HEK293 (cell line): Measurements from ENCODE around the gene PAQR5.
A peak's percentile ranks its signal among the peaks of the same experiment; 100 is the strongest.

Experiments used
- CTCF ChIA-PET: fragments of 350-600 bp; formaldehyde crosslinking; extraction: SDS; loops from one replicate; lab custom pipeline; 2021; ENCODE audit warnings: antibody characterized with exemption; lab: Yijun Ruan, JAX
- POLR2A ChIA-PET: fragments of 300-600 bp; formaldehyde crosslinking; extraction: SDS; loops from one replicate; lab custom pipeline; 2020; ENCODE audit warnings: antibody characterized with exemption, inconsistent platforms; lab: Yijun Ruan, JAX
- H3K27ac ChIP-seq: fragments of 200-500 bp; sonication (Bioruptor generic); 2 replicates; pipeline ENCODE4 v1.5.1; 2014; ENCODE audit warnings: low read depth, low read length, control low read depth, inconsistent platforms; ENCODE audit errors: extremely low read depth
- H3K36me3 ChIP-seq, 2 experiments: fragments of 200-500 bp in 1 of 2; sonication (Bioruptor generic) in 1 of 2; 1 replicate in 1 of 2; 2 replicates in 1 of 2; pipeline ENCODE4 v1.5.1; 2014 to 2017; ENCODE audit warnings: inconsistent platforms in 2 of 2, low read length in 2 of 2; ENCODE audit not compliant: control insufficient read depth in 2 of 2, insufficient read depth in 1 of 2
- H3K4me1 ChIP-seq: fragments of 200-500 bp; sonication (Bioruptor generic); 2 replicates; pipeline ENCODE4 v1.5.1; 2014; ENCODE audit warnings: mild to moderate bottlenecking, low read length, inconsistent platforms; ENCODE audit not compliant: control insufficient read depth, insufficient read depth
- H3K4me3 ChIP-seq: 2 replicates; pipeline ENCODE4 v1.5.1; 2011; ENCODE audit warnings: low read depth, mild to moderate bottlenecking, control low read depth, low read length, moderate library complexity
- H3K9me3 ChIP-seq: fragments of 200-500 bp; sonication (Bioruptor generic); 2 replicates; pipeline ENCODE4 v1.5.1; 2014; ENCODE audit warnings: low read depth, low read length, inconsistent platforms; ENCODE audit not compliant: control insufficient read depth, insufficient read depth
- AEBP2 ChIP-seq: fragments of 450-650 bp; formaldehyde crosslinking; IDR thresholded peaks from 2 replicates; pipeline ENCODE4 v1.5.1; 2016; ENCODE audit warnings: missing biosample characterization, missing genetic modification characterization, borderline replicate concordance
- KLF16 ChIP-seq: fragments of 450-650 bp; formaldehyde crosslinking; IDR thresholded peaks from 2 replicates; pipeline ENCODE4 v1.5.1; 2017; ENCODE audit warnings: missing biosample characterization, missing genetic modification characterization
- MZF1 ChIP-seq: fragments of 450-650 bp; formaldehyde crosslinking; IDR thresholded peaks from 2 replicates; pipeline ENCODE4 v1.5.1; 2017; ENCODE audit warnings: missing biosample characterization, missing genetic modification characterization, borderline replicate concordance
- PRDM10 ChIP-seq: fragments of 450-650 bp; formaldehyde crosslinking; IDR thresholded peaks from 2 replicates; pipeline ENCODE4 v1.5.1; 2016; ENCODE audit warnings: missing biosample characterization, missing genetic modification characterization
- ZFHX2 ChIP-seq: fragments of 450-650 bp; formaldehyde crosslinking; conservative IDR thresholded peaks from 2 replicates; pipeline ENCODE4 v1.5.1; 2016; ENCODE audit warnings: missing biosample characterization, missing genetic modification characterization
- ZNF202 ChIP-seq: fragments of 450-650 bp; formaldehyde crosslinking; IDR thresholded peaks from 2 replicates; pipeline ENCODE4 v1.5.1; 2016; ENCODE audit warnings: missing biosample characterization, missing genetic modification characterization, borderline replicate concordance
- ZNF292 ChIP-seq: fragments of 450-650 bp; formaldehyde crosslinking; IDR thresholded peaks from 2 replicates; pipeline ENCODE4 v1.5.1; 2016; ENCODE audit warnings: low read depth, missing biosample characterization, missing genetic modification characterization, borderline replicate concordance
- ZNF354C ChIP-seq: fragments of 450-650 bp; formaldehyde crosslinking; IDR thresholded peaks from 2 replicates; pipeline ENCODE4 v1.5.1; 2016; ENCODE audit warnings: missing biosample characterization, missing genetic modification characterization, low read depth, borderline replicate concordance
- ZNF394 ChIP-seq: fragments of 450-650 bp; formaldehyde crosslinking; IDR thresholded peaks from 2 replicates; pipeline ENCODE4 v1.5.1; 2016; ENCODE audit warnings: missing biosample characterization, missing genetic modification characterization, mild to moderate bottlenecking, moderate library complexity, borderline replicate concordance
- ZNF521 ChIP-seq: fragments of 450-650 bp; formaldehyde crosslinking; IDR thresholded peaks from 2 replicates; pipeline ENCODE4 v1.5.1; 2017; ENCODE audit warnings: missing biosample characterization, mild to moderate bottlenecking, missing genetic modification characterization
- ZNF529 ChIP-seq: fragments of 450-650 bp; formaldehyde crosslinking; IDR thresholded peaks from 2 replicates; pipeline ENCODE4 v1.5.1; 2017; ENCODE audit warnings: missing genetic modification characterization, missing biosample characterization; ENCODE audit not compliant: insufficient replicate concordance
- ZNF530 ChIP-seq: fragments of 450-650 bp; formaldehyde crosslinking; IDR thresholded peaks from 2 replicates; pipeline ENCODE4 v1.5.1; 2016; ENCODE audit warnings: low read depth, missing biosample characterization, missing genetic modification characterization
- ZNF558 ChIP-seq: fragments of 450-650 bp; formaldehyde crosslinking; IDR thresholded peaks from 2 replicates; pipeline ENCODE4 v1.5.1; 2016; ENCODE audit warnings: missing biosample characterization, missing genetic modification characterization
- ZNF571 ChIP-seq: fragments of 450-650 bp; formaldehyde crosslinking; IDR thresholded peaks from 2 replicates; pipeline ENCODE4 v1.5.0; 2017; ENCODE audit warnings: missing biosample characterization, missing genetic modification characterization
- ZNF585B ChIP-seq: fragments of 450-650 bp; formaldehyde crosslinking; IDR thresholded peaks from 2 replicates; pipeline ENCODE4 v1.5.1; 2016; ENCODE audit warnings: missing biosample characterization, missing genetic modification characterization
- ZNF677 ChIP-seq: fragments of 450-650 bp; IDR thresholded peaks from 2 replicates; pipeline ENCODE4 v1.5.0; 2018; ENCODE audit warnings: missing biosample characterization, mild to moderate bottlenecking, missing genetic modification characterization, moderate library complexity
- ZNF704 ChIP-seq: fragments of 450-650 bp; formaldehyde crosslinking; IDR thresholded peaks from 2 replicates; pipeline ENCODE4 v1.5.1; 2016; ENCODE audit warnings: missing biosample characterization, missing genetic modification characterization
- ZSCAN16 ChIP-seq: fragments of 450-650 bp; formaldehyde crosslinking; IDR thresholded peaks from 2 replicates; pipeline ENCODE4 v1.5.1; 2016; ENCODE audit warnings: missing biosample characterization, missing genetic modification characterization
- ZSCAN4 ChIP-seq: fragments of 450-650 bp; formaldehyde crosslinking; IDR thresholded peaks from 2 replicates; pipeline ENCODE4 v1.5.1; 2017; ENCODE audit warnings: missing biosample characterization, missing genetic modification characterization

The PAQR5 gene

GRCh38 chr15:69392352-69392751 is 93.6 kb downstream of the PAQR5 start (continued):
- TF ChIP-seq ZSCAN4 (tag by site-specific recombination) (no peak), ZNF530 (tag by site-specific recombination) (no peak), ZNF354C (tag by site-specific recombination) (no peak), ZNF521 (tag by site-specific recombination) (no peak), PRDM10 (tag by site-specific recombination) (no peak)

- no peak overlapping the region for H3K27ac ChIP-seq
- CTCF ChIA-PET: interaction anchor here (0.6 to 5.3 kb wide), 32 partner anchors 9 to 445 kb away, joined by 3 to 51 read pairs (median 5); partner anchors contain the start of gene KIF23
- no peak overlapping the region for H3K4me3 ChIP-seq
- TF ChIP-seq ZNF585B (tag by site-specific recombination) (0 out of 2 replicates have a peak, but pooled peaks have one; percentile 5), ZNF558 (no peak), ZNF677 (tag by site-specific recombination) (no peak), ZSCAN16 (tag by site-specific recombination) (no peak), AEBP2 (no peak), KLF16 (no peak), ZFHX2 (tag by site-specific recombination) (0 out of 2 replicates have a peak, but pooled peaks have one; percentile 23), ZNF704 (tag by site-specific recombination) (no peak), ZNF202 (tag by site-specific recombination) (no peak), MZF1 (tag by site-specific recombination) (no peak), ZNF394 (tag by site-specific recombination) (no peak), ZNF292 (tag by site-specific recombination) (no peak), ZNF529 (tag by site-specific recombination) (no peak), ZNF571 (tag by site-specific recombination) (no peak)
- POLR2A ChIA-PET: interaction anchor here (0.9 to 1.2 kb wide), 2 partner anchors 59 to 234 kb away, joined by 4 read pairs; partner anchors contain the start of genes GLCE and RPLP1
- H3K36me3 ChIP-seq: no peaks in the 10 kb centered on the region
- H3K4me1 ChIP-seq: no peaks in the 10 kb centered on the region; the same call in 1 of the 2 replicates
- no peaks in the 10 kb centered on the region for H3K9me3 ChIP-seq
Observed at GRCh38 chr15:69393831-69394491, 95.2 kb downstream of the PAQR5 start.
